Endothelial cell of umbilical vein (primary cell): Measurements from ENCODE around the gene YBX1.

Experiments used
- EZH2 ChIP-seq: IDR thresholded peaks from 2 replicates; pipeline ENCODE4 v1.6.1; 2012; ENCODE audit warnings: borderline replicate concordance, low read depth, mild to moderate bottlenecking, moderate library complexity, low read length, inconsistent platforms; ENCODE audit not compliant: severe bottlenecking
- GATA2 ChIP-seq: IDR thresholded peaks from 2 replicates; pipeline ENCODE4 v1.7.0; 2011; ENCODE audit warnings: low read depth, mild to moderate bottlenecking, moderate library complexity, mixed read lengths, low read length; ENCODE audit not compliant: insufficient read length, insufficient read depth
- JUN ChIP-seq: IDR thresholded peaks from 2 replicates; pipeline ENCODE4 v1.6.1; 2011; ENCODE audit warnings: borderline replicate concordance, low read depth; ENCODE audit not compliant: insufficient read length, insufficient read depth
- MYC ChIP-seq: IDR thresholded peaks from one replicate; pipeline ENCODE4 v1.6.1; 2011; ENCODE audit warnings: mild to moderate bottlenecking, low read depth, low read length
- POLR2A ChIP-seq: IDR thresholded peaks from 2 replicates; pipeline ENCODE4 v1.6.1; 2012; ENCODE audit warnings: low read depth, mild to moderate bottlenecking, control low read depth, low read length
- POLR2AphosphoS5 ChIP-seq: IDR thresholded peaks from 2 replicates; pipeline ENCODE4 v1.6.1; 2012; ENCODE audit warnings: low read depth, mild to moderate bottlenecking, control low read depth, low read length, moderate library complexity; ENCODE audit not compliant: insufficient read depth
- TF ChIP-seq, protein P1 (sequence below), 2 donors: IDR thresholded peaks; 1 replicate in 1 of 2; 2 replicates in 1 of 2; pipeline ENCODE4 v1.5.1; 2011; ENCODE audit warnings: low read length in 2 of 2, mild to moderate bottlenecking in 2 of 2, moderate library complexity in 2 of 2, control low read depth in 1 of 2, inconsistent platforms in 1 of 2, low read depth in 1 of 2; ENCODE audit not compliant: insufficient read depth in 1 of 2; ENCODE audit errors: extremely low read depth in 1 of 2

DNA sequence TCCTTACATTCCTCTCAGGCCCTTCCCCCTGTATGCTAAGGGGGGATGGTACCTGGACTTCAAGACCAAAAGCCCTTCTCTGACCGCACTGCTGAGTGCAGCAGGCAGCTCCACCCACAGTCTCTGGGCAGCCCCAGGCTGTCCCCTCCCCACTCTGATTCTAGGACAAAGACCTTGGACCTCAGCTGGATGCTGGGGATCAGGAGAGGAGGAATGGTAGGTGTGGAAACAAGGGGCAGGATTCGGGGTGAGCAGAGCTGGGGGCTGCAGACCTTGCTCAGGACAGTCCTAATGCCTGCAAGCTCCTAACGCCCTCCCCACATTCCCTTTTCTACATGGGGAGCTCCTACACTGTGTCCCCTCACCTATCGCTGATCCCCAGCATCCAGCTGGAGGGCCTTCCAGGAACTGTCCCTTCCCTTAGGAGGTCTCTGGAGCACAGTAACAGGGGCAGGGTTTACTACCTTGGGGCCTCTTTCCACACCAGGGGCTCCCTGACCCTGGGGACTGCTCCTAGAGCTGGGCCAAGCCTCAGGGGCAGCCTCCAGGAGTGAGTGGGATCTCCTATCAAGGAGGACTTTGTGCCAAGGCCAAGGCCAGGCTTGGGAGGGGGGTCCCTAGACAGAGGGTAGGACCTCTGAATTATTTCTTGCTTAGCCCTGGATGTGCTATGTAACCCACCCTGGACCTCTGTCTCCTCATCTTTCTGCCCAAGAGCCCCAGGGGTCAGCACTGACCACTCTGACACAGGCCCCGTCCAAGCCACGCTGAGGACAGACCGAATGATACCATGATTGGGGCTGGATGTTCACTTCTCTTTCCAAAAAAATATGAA, 52.2 kb downstream of the YBX1 start:
- TF ChIP-seq POLR2AphosphoS5 (no peak), POLR2A (no peak), EZH2 (no peak), GATA2 (no peak), MYC (no peak), JUN (no peak)
- TF ChIP-seq, protein P1, sequence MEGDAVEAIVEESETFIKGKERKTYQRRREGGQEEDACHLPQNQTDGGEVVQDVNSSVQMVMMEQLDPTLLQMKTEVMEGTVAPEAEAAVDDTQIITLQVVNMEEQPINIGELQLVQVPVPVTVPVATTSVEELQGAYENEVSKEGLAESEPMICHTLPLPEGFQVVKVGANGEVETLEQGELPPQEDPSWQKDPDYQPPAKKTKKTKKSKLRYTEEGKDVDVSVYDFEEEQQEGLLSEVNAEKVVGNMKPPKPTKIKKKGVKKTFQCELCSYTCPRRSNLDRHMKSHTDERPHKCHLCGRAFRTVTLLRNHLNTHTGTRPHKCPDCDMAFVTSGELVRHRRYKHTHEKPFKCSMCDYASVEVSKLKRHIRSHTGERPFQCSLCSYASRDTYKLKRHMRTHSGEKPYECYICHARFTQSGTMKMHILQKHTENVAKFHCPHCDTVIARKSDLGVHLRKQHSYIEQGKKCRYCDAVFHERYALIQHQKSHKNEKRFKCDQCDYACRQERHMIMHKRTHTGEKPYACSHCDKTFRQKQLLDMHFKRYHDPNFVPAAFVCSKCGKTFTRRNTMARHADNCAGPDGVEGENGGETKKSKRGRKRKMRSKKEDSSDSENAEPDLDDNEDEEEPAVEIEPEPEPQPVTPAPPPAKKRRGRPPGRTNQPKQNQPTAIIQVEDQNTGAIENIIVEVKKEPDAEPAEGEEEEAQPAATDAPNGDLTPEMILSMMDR (IDR thresholded peaks at IDR 0.05; ENCODE audit: extremely low read depth in 1 of 2, insufficient read depth in 1 of 2, low read depth in 1 of 2, low read length in 2 of 2), result no peak
